GM18511 (cell line): ENCODE data around the gene CAMK1G.

Source experiments
- ATAC-seq: cut with Tn5 transposase; IDR thresholded peaks from one replicate; pipeline ENCODE4 v1.9.1; 2021; ENCODE audit warnings: mild to moderate bottlenecking, moderate library complexity; ENCODE audit not compliant: unreplicated experiment

The CAMK1G gene

GRCh38 chr1:209564849-209565248 lies 18.7 kb upstream of the CAMK1G start:
- ATAC-seq = no peak

GRCh38 chr1:209565759-209566678 lies 17.5 kb upstream of the CAMK1G start:
- ATAC-seq = peak; percentile 92

GRCh38 chr1:209567698-209568175 lies 15.8 kb upstream of the CAMK1G start:
- no peak for ATAC-seq

GRCh38 chr1:209569455-209570207 lies 13.9 kb upstream of the CAMK1G start:
- ATAC-seq = peak; percentile 59

GRCh38 chr1:209570743-209571142 lies 12.8 kb upstream of the CAMK1G start:
- ATAC-seq = no peak

- peak; percentile 90 for ATAC-seq
Measured at GRCh38 chr1:209576392-209577197, 6.9 kb upstream of the CAMK1G start.

- no peak for ATAC-seq
Measured at GRCh38 chr1:209577346-209577745, 6.2 kb upstream of the CAMK1G start.

- ATAC-seq = no peak
Measured at GRCh38 chr1:209580577-209580976, 2.9 kb upstream of the CAMK1G start.

GRCh38 chr1:209584231-209584672 lies 738 bp downstream of the CAMK1G start:
- ATAC-seq = no peak

- no peak for ATAC-seq
Measured at GRCh38 chr1:209585197-209585596, 1.7 kb downstream of the CAMK1G start.

- no peak for ATAC-seq
Measured at GRCh38 chr1:209585672-209586071, 2.2 kb downstream of the CAMK1G start.

- no peak for ATAC-seq
Measured at GRCh38 chr1:209586221-209586740, 2.8 kb downstream of the CAMK1G start.

- ATAC-seq = no peak
Measured at GRCh38 chr1:209587789-209588188, 4.3 kb downstream of the CAMK1G start.

GRCh38 chr1:209589440-209589839 lies 5.9 kb downstream of the CAMK1G start:
- ATAC-seq = no peak

GRCh38 chr1:209589863-209590262 lies 6.3 kb downstream of the CAMK1G start:
- no peak for ATAC-seq

- no peak for ATAC-seq
Measured at GRCh38 chr1:209590405-209590804, 6.9 kb downstream of the CAMK1G start.

- ATAC-seq = no peak
Measured at GRCh38 chr1:209593747-209594146, 10.2 kb downstream of the CAMK1G start.

GRCh38 chr1:209594440-209594839 lies 10.9 kb downstream of the CAMK1G start:
- ATAC-seq = no peak

GRCh38 chr1:209595028-209595427 lies 11.5 kb downstream of the CAMK1G start:
- no peak for ATAC-seq

- ATAC-seq = no peak
Measured at GRCh38 chr1:209595599-209596285, 12.2 kb downstream of the CAMK1G start.
